Spleen (tissue), 7 donors: Measurements from ENCODE around the gene NPHP4.

Source experiments
- CTCF ChIP-seq, 11 experiments: fragments of 200-600 bp in 7 of 11; fragments of 450-650 bp in 4 of 11; sonication (generic) in 4 of 11; IDR thresholded peaks in 8 of 11; conservative IDR thresholded peaks in 3 of 11; 1 replicate in 7 of 11; 2 replicates in 4 of 11; pipeline versions ENCODE4 v1.4.0 to v1.8.0; 2016 to 2021; ENCODE audit warnings: antibody characterized with exemption in 11 of 11, inconsistent platforms in 4 of 11, mild to moderate bottlenecking in 1 of 11
- POLR2A ChIP-seq, 3 donors: fragments of 450-650 bp; IDR thresholded peaks; one replicate each; pipeline ENCODE4 v1.5.1; 2017; ENCODE audit warnings: antibody characterized with exemption in 3 of 3, mild to moderate bottlenecking in 1 of 3
- POLR2AphosphoS5 ChIP-seq, 3 donors: sonication (generic); formaldehyde crosslinking; IDR thresholded peaks; one replicate each; pipeline ENCODE4 v1.5.1; 2017; ENCODE audit warnings: antibody characterized with exemption in 3 of 3
- donor health status: DM: no; HTN: no; CAD: no; lungs with moderate emphysema.
- donor health status: DM: no; HTN: no; CAD: no.
- donor health status: DM: no; HTN: no; CAD: no.

GRCh38 chr1:5839881-5840550 lies 152.2 kb downstream of the NPHP4 start:
- TF ChIP-seq POLR2A (IDR thresholded peaks at IDR 0.05) (no peak), CTCF (IDR thresholded peaks at IDR 0.05 in 8 of 11, conservative IDR thresholded peaks at IDR 0.05 in 3 of 11) (no peak), POLR2AphosphoS5 (IDR thresholded peaks at IDR 0.05) (no peak)
